ENCODE results near the gene USP25.

DNA sequence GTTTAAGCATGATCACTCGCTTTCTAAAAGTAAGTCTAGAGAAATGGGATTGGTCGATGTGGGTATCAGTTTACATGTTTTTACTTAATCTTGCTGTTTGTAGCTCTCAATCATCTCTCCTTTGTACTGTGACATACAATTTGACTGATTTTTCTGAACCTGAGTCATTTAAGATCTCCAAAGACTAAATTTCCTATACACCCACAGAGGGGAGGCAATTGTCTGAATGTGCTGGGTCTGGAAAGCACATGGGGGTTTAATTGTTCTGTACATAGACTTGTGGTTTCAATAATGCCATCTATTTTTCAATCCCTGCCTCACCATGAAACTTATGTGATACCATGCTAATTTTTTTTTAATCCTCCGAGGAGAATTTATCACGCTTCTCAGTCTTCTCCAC lies 65.8 kb downstream of the USP25 start:
- TF ChIP-seq, protein P1, sequence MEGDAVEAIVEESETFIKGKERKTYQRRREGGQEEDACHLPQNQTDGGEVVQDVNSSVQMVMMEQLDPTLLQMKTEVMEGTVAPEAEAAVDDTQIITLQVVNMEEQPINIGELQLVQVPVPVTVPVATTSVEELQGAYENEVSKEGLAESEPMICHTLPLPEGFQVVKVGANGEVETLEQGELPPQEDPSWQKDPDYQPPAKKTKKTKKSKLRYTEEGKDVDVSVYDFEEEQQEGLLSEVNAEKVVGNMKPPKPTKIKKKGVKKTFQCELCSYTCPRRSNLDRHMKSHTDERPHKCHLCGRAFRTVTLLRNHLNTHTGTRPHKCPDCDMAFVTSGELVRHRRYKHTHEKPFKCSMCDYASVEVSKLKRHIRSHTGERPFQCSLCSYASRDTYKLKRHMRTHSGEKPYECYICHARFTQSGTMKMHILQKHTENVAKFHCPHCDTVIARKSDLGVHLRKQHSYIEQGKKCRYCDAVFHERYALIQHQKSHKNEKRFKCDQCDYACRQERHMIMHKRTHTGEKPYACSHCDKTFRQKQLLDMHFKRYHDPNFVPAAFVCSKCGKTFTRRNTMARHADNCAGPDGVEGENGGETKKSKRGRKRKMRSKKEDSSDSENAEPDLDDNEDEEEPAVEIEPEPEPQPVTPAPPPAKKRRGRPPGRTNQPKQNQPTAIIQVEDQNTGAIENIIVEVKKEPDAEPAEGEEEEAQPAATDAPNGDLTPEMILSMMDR (IDR thresholded peaks at IDR 0.05) = no peak
- no peak for TF ChIP-seq ZNF219 (CRISPR knock-in tag; IDR thresholded peaks at IDR 0.05; ENCODE audit: borderline replicate concordance)
- TF ChIP-seq CREB1 (CRISPR knock-in tag; IDR thresholded peaks at IDR 0.05) = no peak
- no peak for TF ChIP-seq RELA (CRISPR knock-in tag; IDR thresholded peaks at IDR 0.05; ENCODE audit: borderline replicate concordance)
- TF ChIP-seq, protein P2, sequence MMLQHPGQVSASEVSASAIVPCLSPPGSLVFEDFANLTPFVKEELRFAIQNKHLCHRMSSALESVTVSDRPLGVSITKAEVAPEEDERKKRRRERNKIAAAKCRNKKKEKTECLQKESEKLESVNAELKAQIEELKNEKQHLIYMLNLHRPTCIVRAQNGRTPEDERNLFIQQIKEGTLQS (CRISPR knock-in tag; conservative IDR thresholded peaks at IDR 0.05) = no peak
- TF ChIP-seq, protein P3, sequence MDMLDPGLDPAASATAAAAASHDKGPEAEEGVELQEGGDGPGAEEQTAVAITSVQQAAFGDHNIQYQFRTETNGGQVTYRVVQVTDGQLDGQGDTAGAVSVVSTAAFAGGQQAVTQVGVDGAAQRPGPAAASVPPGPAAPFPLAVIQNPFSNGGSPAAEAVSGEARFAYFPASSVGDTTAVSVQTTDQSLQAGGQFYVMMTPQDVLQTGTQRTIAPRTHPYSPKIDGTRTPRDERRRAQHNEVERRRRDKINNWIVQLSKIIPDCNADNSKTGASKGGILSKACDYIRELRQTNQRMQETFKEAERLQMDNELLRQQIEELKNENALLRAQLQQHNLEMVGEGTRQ (CRISPR knock-in tag; IDR thresholded peaks at IDR 0.05) = no peak
- no peak for TF ChIP-seq CREM (CRISPR knock-in tag; IDR thresholded peaks at IDR 0.05)
- TF ChIP-seq, protein P4, sequence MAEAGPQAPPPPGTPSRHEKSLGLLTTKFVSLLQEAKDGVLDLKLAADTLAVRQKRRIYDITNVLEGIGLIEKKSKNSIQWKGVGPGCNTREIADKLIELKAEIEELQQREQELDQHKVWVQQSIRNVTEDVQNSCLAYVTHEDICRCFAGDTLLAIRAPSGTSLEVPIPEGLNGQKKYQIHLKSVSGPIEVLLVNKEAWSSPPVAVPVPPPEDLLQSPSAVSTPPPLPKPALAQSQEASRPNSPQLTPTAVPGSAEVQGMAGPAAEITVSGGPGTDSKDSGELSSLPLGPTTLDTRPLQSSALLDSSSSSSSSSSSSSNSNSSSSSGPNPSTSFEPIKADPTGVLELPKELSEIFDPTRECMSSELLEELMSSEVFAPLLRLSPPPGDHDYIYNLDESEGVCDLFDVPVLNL (CRISPR knock-in tag; IDR thresholded peaks at IDR 0.05; ENCODE audit: borderline replicate concordance, low read depth) = no peak
- TF ChIP-seq, protein P5, sequence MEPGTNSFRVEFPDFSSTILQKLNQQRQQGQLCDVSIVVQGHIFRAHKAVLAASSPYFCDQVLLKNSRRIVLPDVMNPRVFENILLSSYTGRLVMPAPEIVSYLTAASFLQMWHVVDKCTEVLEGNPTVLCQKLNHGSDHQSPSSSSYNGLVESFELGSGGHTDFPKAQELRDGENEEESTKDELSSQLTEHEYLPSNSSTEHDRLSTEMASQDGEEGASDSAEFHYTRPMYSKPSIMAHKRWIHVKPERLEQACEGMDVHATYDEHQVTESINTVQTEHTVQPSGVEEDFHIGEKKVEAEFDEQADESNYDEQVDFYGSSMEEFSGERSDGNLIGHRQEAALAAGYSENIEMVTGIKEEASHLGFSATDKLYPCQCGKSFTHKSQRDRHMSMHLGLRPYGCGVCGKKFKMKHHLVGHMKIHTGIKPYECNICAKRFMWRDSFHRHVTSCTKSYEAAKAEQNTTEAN (CRISPR knock-in tag; IDR thresholded peaks at IDR 0.05) = no peak
- TF ChIP-seq, protein P6, sequence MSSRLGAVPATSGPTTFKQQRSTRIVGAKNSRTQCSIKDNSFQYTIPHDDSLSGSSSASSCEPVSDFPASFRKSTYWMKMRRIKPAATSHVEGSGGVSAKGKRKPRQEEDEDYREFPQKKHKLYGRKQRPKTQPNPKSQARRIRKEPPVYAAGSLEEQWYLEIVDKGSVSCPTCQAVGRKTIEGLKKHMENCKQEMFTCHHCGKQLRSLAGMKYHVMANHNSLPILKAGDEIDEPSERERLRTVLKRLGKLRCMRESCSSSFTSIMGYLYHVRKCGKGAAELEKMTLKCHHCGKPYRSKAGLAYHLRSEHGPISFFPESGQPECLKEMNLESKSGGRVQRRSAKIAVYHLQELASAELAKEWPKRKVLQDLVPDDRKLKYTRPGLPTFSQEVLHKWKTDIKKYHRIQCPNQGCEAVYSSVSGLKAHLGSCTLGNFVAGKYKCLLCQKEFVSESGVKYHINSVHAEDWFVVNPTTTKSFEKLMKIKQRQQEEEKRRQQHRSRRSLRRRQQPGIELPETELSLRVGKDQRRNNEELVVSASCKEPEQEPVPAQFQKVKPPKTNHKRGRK (CRISPR knock-in tag; IDR thresholded peaks at IDR 0.05; ENCODE audit: borderline replicate concordance) = no peak
- TF ChIP-seq RORB (CRISPR knock-in tag; IDR thresholded peaks at IDR 0.05) = no peak
